Stimulated activated memory B cell treated with anti-CD40 and anti-IgM and Interleukin-4, amounts not matched to agents 10 μg/mL and 1 μg/mL and 100 μg/mL, for 72 hours (primary cell): ENCODE measurements around the gene TNFAIP2.

Source experiments
- ATAC-seq: fragments of 150-1000 bp; cut with Tn5 transposase; 2 replicates; pipeline ENCODE4 v1.10.0; 2021
- H3K27ac Mint-ChIP-seq: one replicate; pipeline ENCODE4 v1.8.0; 2022; ENCODE audit warnings: mild to moderate bottlenecking, mixed read lengths
- H3K27me3 Mint-ChIP-seq: one replicate; pipeline ENCODE4 v1.8.0; 2022; ENCODE audit warnings: mixed read lengths
- H3K36me3 Mint-ChIP-seq: one replicate; pipeline ENCODE4 v1.8.0; 2022; ENCODE audit warnings: mixed read lengths
- H3K4me1 Mint-ChIP-seq: one replicate; pipeline ENCODE4 v1.8.0; 2022; ENCODE audit warnings: mixed read lengths
- H3K4me3 Mint-ChIP-seq: one replicate; pipeline ENCODE4 v1.8.0; 2022; ENCODE audit warnings: mild to moderate bottlenecking, moderate library complexity, mixed read lengths
- H3K9me3 Mint-ChIP-seq: one replicate; pipeline ENCODE4 v1.8.0; 2022; ENCODE audit warnings: mixed read lengths

Gene TNFAIP2, protein sequence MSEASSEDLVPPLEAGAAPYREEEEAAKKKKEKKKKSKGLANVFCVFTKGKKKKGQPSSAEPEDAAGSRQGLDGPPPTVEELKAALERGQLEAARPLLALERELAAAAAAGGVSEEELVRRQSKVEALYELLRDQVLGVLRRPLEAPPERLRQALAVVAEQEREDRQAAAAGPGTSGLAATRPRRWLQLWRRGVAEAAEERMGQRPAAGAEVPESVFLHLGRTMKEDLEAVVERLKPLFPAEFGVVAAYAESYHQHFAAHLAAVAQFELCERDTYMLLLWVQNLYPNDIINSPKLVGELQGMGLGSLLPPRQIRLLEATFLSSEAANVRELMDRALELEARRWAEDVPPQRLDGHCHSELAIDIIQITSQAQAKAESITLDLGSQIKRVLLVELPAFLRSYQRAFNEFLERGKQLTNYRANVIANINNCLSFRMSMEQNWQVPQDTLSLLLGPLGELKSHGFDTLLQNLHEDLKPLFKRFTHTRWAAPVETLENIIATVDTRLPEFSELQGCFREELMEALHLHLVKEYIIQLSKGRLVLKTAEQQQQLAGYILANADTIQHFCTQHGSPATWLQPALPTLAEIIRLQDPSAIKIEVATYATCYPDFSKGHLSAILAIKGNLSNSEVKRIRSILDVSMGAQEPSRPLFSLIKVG

DNA sequence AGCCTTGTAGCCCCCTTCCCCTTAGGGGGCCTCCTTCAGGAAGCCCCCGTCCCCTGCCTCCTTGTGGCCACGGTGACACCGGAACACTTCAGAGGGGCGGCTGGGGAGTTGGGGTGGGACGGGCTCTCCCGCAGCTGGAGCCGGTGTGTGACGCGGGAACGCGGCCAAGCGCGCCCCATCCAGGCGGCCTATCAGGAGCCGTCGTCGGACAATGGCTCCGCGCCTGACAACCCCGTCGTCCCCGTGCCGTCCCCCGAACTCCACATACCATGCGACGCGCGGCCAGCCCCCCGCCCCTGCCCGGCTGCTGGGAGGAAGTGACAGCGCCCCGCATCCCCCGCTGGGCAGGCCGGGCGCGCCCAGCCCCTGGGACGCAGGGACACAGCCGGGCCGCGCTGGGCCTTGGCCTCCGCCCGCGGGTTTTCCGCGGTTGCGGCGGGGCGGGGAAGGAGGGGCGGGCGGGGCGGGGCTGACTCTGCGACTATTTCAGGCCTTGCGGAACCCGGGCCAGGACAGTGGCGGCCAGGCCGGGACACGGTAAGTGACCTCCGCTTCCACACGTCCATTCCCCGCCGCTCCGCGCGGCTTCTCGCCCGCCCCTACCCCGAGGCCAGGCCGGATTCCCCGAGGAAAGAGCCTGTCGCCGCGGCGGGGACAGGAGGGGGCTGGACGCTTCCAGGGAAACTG is at the start of gene TNFAIP2:
Gene TNFAIP2, plus strand, starts transcription at position 515 of the 687 bp plus-strand sequence. CDS start 2,997 bp downstream, outside the sequence.
- Mint-ChIP-seq H3K36me3 (peaks cover 6% of the 10 kb centered on the region), H3K4me1 (peaks cover 20% of the 10 kb centered on the region), H3K9me3 (no peaks in the 10 kb centered on the region), H3K4me3 (peak within 1 kb of the TSS; percentile 59), H3K27ac (peak within 1 kb of the TSS; percentile 30), H3K27me3 (peaks cover 35% of the 10 kb centered on the region)
- peak; percentile 4 for ATAC-seq

DNA sequence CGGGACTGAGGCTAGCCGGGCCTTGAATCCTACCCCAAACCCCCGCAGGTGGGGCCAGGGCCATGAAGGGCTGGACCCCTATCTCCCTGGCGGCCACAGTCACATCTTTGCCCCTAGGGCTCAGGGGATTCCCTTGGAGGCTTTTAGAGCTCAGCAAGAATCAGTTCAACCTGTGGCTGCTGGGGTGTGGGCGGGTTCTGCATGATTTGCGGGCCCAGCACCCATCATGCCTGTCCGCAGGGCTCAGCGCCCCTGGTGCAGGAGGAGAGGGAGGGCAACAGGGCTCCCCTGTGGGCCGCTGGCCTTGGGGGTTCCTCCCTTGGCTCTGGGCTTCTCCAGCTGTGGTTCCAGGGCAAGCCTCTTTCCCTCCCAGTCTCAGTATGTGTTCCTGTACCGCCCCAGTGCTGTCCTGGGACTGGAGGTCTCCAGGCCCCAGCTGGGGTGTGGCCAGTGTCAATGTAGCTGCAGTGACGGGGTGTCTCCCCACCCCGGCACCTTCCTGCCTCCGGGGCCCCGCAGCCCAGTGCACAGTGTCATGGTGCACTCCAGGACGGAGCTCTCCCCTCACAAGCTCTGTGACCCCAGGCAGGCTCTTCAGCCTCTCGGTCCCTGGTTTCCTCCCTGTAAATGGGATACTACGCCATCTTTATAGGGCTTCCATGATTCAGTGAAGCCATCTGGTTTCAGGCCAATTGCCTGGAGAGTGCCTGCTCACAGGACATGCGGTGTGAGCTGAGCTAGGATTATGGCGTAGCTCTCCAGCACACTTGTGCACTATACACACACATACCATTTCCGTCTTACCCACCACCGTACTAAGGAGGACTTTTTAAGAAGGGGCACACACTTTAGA is 49.2 kb upstream of the TNFAIP2 start:
- Mint-ChIP-seq H3K27me3 (peaks cover 23% of the 10 kb centered on the region), H3K4me1 (peaks cover 15% of the 10 kb centered on the region), H3K27ac (peak overlapping the region; percentile 19), H3K36me3 (no peaks in the 10 kb centered on the region), H3K4me3 (no peak overlapping the region), H3K9me3 (no peaks in the 10 kb centered on the region)
- ATAC-seq: peak; percentile 28

DNA sequence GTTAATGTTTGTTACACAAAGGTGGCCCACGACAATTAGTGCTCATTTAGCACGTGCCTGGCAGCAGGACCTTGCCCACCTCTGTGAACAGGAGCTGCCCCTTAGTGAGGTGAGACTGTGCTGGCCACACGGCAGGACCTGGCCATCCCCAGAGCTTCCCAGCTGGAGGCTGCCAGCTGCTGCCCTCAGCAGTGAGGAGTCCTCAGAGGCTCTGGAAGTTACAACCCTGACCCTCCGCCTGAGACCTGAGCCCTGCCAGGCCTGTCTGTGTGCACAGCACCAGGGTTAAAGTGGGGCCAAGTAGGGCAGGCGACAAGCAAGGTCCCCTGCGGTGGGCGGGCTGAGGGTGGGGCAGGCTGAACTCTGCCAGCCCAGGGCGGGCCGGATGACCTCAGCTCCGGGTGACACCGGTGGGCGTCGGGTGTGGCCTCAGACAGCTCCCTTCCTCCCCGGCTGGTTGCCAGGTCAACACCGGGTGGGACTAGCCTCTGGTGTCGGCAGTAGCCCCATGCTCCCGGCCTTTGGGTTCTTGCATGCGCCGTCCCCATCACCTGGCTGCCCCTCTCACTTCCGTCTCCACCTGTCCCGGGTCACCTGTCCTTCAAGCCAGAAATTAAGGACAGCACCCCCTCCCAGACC is 48.4 kb upstream of the TNFAIP2 start:
- H3K9me3 Mint-ChIP-seq: no peaks in the 10 kb centered on the region
- H3K4me3 Mint-ChIP-seq: peak overlapping the region; percentile 63
- no peaks in the 10 kb centered on the region for H3K36me3 Mint-ChIP-seq
- H3K4me1 Mint-ChIP-seq: peaks cover 15% of the 10 kb centered on the region
- no peak overlapping the region for H3K27ac Mint-ChIP-seq
- H3K27me3 Mint-ChIP-seq: peaks cover 16% of the 10 kb centered on the region
- peak; percentile 46 for ATAC-seq

DNA sequence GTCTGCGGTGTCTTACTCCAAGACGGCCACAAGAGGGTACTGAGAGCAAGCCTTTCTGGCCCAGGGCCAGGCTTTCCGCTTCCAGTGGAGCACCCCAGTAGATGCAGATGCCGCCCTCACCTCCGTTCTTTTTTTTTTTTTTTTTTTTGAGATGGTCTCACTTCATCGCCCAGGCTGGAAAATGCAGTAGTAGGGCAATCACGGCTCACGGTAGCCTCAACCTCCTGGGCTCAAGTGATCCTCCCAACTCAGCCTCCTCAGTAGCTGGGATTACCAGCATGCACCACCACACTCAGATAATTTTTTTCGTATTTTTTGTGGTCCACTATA is 44.9 kb upstream of the TNFAIP2 start:
- ATAC-seq: peak; percentile 74
- H3K4me1 Mint-ChIP-seq: peaks cover 13% of the 10 kb centered on the region
- no peaks in the 10 kb centered on the region for H3K9me3 Mint-ChIP-seq

DNA sequence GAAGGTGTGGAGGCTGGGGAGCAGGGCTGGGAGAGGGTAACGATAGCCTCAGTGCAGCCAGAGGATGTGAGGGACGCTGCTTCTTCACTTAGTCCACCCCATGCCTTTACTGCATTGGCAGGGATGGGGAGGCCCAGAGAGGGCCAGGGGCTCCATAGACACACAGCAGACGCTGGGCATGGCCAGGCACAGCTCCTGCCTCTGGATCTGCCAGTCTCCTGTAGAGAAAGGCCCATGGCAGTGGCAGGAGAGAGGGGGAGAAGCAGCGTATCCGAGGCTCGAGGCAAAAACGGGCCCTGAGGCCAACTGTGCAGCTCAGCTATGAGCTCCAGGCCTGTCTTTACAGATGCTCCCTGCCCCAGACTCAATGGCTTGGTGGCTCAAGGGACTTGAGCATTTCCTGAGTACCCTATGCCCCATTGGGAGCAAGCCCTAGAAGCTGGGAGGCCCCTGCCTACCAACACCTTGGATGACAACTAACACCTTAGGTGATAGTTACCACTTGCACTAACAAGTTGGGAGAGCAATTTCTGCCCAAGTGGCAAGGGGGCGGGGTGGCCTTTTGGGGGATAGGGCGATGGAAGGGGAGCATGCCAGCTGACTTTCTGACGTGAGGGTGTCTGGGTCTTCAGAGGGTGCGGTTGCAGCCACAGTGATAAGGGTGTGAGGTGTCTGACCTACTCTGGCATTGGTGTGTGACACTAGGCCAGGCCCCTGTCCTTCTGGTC is 44.2 kb upstream of the TNFAIP2 start:
- no peaks in the 10 kb centered on the region for H3K9me3 Mint-ChIP-seq
- H3K27me3 Mint-ChIP-seq: no peaks in the 10 kb centered on the region
- H3K4me1 Mint-ChIP-seq: peaks cover 7% of the 10 kb centered on the region
- ATAC-seq: no peak
- no peaks in the 10 kb centered on the region for H3K36me3 Mint-ChIP-seq
- H3K27ac Mint-ChIP-seq: no peak overlapping the region
- no peak overlapping the region for H3K4me3 Mint-ChIP-seq

More for the DNA sequence above, 44.9 kb upstream of the TNFAIP2 start:
- Mint-ChIP-seq H3K27ac (no peak overlapping the region), H3K4me3 (no peak overlapping the region), H3K27me3 (no peaks in the 10 kb centered on the region), H3K36me3 (no peaks in the 10 kb centered on the region)

DNA sequence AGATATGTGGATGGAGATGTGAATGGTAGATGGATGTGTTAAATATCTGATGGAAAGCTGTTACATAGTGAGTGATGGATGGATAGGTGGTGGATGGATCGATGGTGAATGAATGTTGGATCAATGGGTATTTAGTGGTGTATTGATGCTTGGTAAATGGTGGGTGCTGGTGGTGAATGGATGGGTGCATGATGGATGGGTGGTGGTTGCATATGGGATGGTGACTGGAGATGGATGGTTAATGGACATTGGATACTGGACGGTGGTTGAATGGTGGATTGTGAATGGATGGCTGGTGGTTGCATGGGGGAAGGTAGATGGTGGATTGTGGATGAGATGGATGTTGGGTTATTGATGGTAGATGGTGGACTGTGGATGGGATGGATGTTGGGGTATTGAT is 41.3 kb upstream of the TNFAIP2 start:
- Mint-ChIP-seq H3K4me1 (no peaks in the 10 kb centered on the region), H3K27me3 (peaks cover 15% of the 10 kb centered on the region), H3K9me3 (no peaks in the 10 kb centered on the region), H3K27ac (no peak overlapping the region), H3K4me3 (no peak overlapping the region), H3K36me3 (no peaks in the 10 kb centered on the region)
- no peak for ATAC-seq

DNA sequence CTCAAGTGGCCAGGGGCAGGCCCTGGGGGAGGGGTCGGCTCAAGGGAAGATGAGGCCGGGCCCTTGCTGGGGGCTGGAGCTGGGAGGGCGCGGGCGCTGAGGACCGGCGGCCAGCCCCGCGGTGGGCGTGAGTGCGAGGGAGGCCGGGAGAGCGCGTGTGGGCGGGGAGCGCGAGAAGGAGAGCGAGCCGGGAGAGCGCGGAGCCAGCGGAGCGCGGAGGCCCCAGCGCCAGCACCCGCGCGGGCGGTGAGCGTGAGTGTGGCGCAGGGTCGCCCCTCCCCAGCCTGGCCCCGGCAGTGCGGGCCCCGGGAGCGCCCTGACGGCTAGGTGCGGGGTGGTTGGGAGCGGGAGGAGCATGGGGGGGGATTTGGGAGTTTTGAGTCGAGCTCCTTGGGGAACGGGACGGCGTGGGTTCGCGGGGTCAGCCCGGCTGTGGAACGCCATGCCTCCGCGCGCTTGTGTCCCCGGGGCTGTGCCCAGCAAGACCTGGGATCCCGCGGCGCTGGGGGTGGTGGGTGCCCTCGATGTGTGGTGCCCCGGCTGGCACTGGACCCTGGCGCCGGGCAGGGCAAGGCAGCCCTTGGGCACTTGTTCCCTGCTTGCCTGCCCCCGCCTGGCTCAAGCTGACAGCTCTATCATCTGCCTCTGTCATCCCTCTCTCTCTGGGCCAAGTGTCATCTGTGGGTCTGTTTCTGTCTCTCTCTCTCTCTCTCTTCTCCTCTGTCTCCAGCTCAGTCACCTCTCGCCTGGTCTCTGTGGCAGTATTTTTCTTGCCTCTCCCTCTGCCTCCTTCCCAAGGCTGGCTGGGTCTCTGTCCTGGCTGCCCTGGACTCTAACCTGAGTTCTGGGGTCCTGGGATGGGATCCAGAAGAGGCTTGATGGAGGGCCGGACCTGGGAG is 39.0 kb upstream of the TNFAIP2 start, which contains the start of gene LBHD2:
Gene LBHD2, plus strand, starts transcription at position 190 of the 899 bp plus-strand sequence. CDS start 1,803 bp downstream, outside the sequence.
- H3K9me3 Mint-ChIP-seq: no peaks in the 10 kb centered on the region

DNA sequence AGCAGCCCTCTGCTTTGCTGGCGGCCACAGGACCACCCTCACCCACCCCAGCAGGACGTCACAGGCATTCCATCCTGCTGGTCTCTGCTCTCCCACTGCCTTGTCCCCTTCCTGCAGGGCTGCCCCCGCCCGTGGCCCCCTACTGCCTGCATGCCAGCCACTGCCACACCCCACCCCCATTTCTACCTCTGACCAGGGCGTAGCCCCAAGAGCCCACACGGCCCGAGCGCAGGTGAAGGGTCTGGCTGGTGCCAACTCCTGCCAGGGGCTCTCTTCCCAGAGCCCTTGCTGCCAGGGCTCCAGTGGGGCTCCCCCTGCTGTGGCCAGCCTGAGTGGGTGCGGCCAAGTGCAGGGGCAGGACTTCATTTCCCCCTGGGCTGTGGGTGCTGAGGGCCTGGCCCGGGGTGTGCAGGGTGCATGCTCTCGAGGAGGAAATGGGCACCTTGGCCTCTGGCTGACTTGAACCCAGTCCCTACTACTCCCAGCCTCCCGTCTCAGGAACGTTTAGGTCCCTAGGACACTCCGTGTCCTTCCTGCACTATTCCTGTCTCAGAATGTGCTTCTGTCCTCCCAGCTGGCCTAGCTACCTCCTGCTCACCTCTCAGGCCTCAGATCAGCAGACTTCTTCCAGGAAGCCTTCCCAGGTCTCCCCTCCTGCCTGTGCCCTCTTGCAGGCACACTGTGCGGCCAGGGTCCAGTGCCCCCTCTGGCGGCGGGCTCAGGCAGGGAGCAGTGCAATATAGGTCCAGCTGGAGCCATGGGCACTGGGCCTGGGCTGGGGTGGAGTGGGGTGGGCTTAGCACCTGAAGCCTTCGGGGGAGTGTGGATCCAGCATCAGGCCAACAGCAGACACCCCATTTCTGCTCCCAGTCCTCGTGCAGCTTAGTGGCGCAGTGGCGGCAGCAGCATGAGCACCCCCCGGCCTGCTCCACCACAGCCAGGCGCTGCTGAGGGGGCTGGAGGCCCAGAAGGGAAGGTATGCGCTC is 37.9 kb upstream of the TNFAIP2 start:
- ATAC-seq: no peak
- H3K9me3 Mint-ChIP-seq: no peaks in the 10 kb centered on the region
- peaks cover 21% of the 10 kb centered on the region for H3K27me3 Mint-ChIP-seq
- H3K4me3 Mint-ChIP-seq: no peak overlapping the region
- no peaks in the 10 kb centered on the region for H3K36me3 Mint-ChIP-seq
- H3K27ac Mint-ChIP-seq: no peak overlapping the region
- H3K4me1 Mint-ChIP-seq: peaks cover 11% of the 10 kb centered on the region

More for the DNA sequence above, 39.0 kb upstream of the TNFAIP2 start, which contains the start of gene LBHD2:
- Mint-ChIP-seq H3K4me1 (peaks cover 6% of the 10 kb centered on the region), H3K27me3 (peaks cover 21% of the 10 kb centered on the region), H3K36me3 (no peaks in the 10 kb centered on the region), H3K27ac (no peak within 1 kb of the TSS), H3K4me3 (no peak within 1 kb of the TSS)
- ATAC-seq: no peak

DNA sequence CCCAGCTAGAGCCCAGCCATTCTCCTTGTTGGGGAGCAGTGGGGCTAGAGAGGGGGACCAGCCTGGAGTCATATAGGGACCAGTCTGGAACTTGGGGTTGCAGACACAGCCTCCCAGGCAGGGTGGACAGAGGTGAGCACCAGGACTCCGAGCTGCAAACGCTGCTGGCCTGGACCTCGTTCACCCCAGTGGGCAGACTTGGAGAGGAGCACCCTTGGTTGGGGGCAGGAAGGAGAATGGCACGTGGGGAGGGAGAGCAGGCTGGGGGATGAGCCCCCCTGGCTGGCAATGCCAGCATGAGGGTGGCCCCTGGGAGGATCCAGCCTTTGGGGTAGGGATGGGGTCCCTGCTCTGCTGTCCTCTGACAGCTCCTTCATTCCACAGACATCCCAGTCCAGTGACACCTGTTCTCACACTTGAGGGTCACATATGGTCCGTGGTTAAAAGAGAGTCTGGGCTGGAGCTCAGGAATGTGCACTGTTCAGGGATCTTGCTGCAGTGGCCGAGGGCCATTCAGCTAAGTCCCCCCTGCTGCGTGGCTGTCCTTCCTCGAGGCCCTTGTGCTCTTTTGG is 36.4 kb upstream of the TNFAIP2 start:
- no peak overlapping the region for H3K4me3 Mint-ChIP-seq
- no peaks in the 10 kb centered on the region for H3K36me3 Mint-ChIP-seq
- no peak for ATAC-seq
- no peak overlapping the region for H3K27ac Mint-ChIP-seq
- H3K9me3 Mint-ChIP-seq: no peaks in the 10 kb centered on the region
- H3K4me1 Mint-ChIP-seq: peaks cover 19% of the 10 kb centered on the region
- peaks cover 21% of the 10 kb centered on the region for H3K27me3 Mint-ChIP-seq

DNA sequence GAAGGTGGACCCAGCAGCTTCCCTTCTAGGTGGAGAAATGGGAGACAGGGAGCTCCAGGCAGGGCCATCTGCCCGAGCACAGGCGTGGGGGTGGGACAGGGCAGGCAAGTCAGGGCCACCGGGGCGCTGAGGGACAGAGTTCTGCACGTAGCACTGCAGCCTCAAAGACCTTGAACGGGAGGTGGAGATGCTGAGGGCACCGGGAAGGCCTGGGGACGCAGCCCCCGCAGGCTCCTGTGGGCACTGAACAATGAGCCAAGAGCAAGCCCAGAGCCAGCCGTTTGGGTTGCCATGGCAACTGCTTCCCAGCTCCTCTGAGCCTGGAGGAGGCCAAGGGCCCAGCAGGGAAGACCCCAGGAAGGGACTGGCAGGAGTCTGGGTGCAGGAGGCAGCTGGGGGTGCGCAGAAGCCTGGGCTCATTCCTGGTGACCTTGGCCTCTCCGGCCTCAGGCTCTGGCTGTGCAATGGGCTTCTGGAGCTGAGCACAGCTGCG is 35.9 kb upstream of the TNFAIP2 start:
- H3K27ac Mint-ChIP-seq: no peak overlapping the region
- no peaks in the 10 kb centered on the region for H3K9me3 Mint-ChIP-seq
- peaks cover 21% of the 10 kb centered on the region for H3K27me3 Mint-ChIP-seq
- H3K4me1 Mint-ChIP-seq: peaks cover 22% of the 10 kb centered on the region
- H3K4me3 Mint-ChIP-seq: no peak overlapping the region
- H3K36me3 Mint-ChIP-seq: no peaks in the 10 kb centered on the region
- ATAC-seq: no peak

DNA sequence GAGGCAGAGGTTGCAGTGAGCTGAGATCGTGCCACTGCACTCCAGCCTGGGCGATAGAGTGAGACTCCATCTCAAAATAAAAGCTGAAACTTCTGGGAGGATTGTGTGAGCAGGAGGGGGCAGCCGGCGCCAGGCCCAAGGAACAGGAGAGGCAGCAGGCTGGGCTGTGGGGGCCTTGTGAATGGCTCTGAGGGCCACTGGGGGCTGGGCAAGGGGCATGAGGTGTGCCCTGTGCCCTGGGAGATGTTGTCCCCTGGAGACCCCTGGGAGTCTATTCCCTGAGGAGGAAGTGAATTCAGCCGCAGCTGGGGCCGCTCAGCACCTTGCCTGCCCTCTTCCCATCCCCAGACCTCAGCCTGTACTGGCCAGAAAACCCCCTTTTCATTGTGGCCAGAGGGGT is 34.3 kb upstream of the TNFAIP2 start:
- Mint-ChIP-seq H3K4me3 (no peak overlapping the region), H3K4me1 (peaks cover 22% of the 10 kb centered on the region), H3K9me3 (no peaks in the 10 kb centered on the region), H3K27ac (no peak overlapping the region), H3K27me3 (peaks cover 21% of the 10 kb centered on the region), H3K36me3 (no peaks in the 10 kb centered on the region)
- ATAC-seq: no peak
